K562 (cell line): ENCODE data around the gene TXN2. TPM values are rescaled to one million over a fixed set of nuclear protein-coding genes. Genes with fewer than 3 reads are reported as not detected.

Source experiments
- AFF4 ChIP-seq: sonication (generic); formaldehyde crosslinking; IDR thresholded peaks from 2 replicates; pipeline ENCODE4 v1.8.0; 2023; ENCODE audit warnings: mild to moderate bottlenecking, missing genetic modification reagents
- BMI1 ChIP-seq: fragments of 150-350 bp; IDR thresholded peaks from 2 replicates; pipeline ENCODE4 v1.6.1; 2014; ENCODE audit warnings: low read length
- DEAF1 ChIP-seq: fragments of 450-650 bp; formaldehyde crosslinking; IDR thresholded peaks from 2 replicates; pipeline ENCODE4 v1.4.0; 2020; ENCODE audit warnings: mild to moderate bottlenecking, moderate library complexity
- DNMT1 ChIP-seq: fragments of 450-650 bp; IDR thresholded peaks from 2 replicates; pipeline ENCODE4 v1.6.1; 2016; ENCODE audit warnings: antibody characterized with exemption, mild to moderate bottlenecking
- FOXA1 ChIP-seq: fragments of 450-650 bp; IDR thresholded peaks from 2 replicates; pipeline ENCODE4 v1.6.1; 2016; ENCODE audit warnings: mild to moderate bottlenecking, borderline replicate concordance
- FOXP4 ChIP-seq: sonication (generic); formaldehyde crosslinking; IDR thresholded peaks from 2 replicates; pipeline ENCODE4 v1.8.0; 2022; ENCODE audit warnings: mild to moderate bottlenecking, missing genetic modification reagents, borderline replicate concordance
- HMG20A ChIP-seq: fragments of 450-650 bp; formaldehyde crosslinking; conservative IDR thresholded peaks from 2 replicates; pipeline ENCODE4 v1.4.0; 2020; ENCODE audit warnings: mild to moderate bottlenecking, mixed read lengths
- KAT7 ChIP-seq: sonication (generic); formaldehyde crosslinking; IDR thresholded peaks from 2 replicates; pipeline ENCODE4 v1.8.0; 2022; ENCODE audit warnings: missing genetic modification reagents, mild to moderate bottlenecking, borderline replicate concordance
- NRF1 ChIP-seq, 2 experiments: fragments of 450-650 bp; IDR thresholded peaks in 1 of 2; conservative IDR thresholded peaks in 1 of 2; 2 replicates each; pipeline ENCODE4 v1.6.1; 2014; ENCODE audit warnings: mild to moderate bottlenecking in 2 of 2
- SAFB ChIP-seq: fragments of 200-400 bp; formaldehyde crosslinking; IDR thresholded peaks from 2 replicates; pipeline ENCODE4 v1.6.1; 2017; ENCODE audit warnings: low read depth, low read length, borderline replicate concordance
- SIN3A ChIP-seq, 2 experiments: fragments of 150-350 bp in 1 of 2; IDR thresholded peaks; 2 replicates each; pipeline ENCODE4 v1.6.1; 2011 to 2016; ENCODE audit warnings: borderline replicate concordance in 2 of 2, low read depth in 2 of 2, low read length in 2 of 2, mild to moderate bottlenecking in 2 of 2, moderate library complexity in 2 of 2; ENCODE audit not compliant: control insufficient read depth in 1 of 2
- TAF1 ChIP-seq: IDR thresholded peaks from 2 replicates; pipeline ENCODE4 v1.6.1; 2011; ENCODE audit warnings: mild to moderate bottlenecking, low read length, moderate library complexity; ENCODE audit not compliant: insufficient read depth, control insufficient read depth, severe bottlenecking; ENCODE audit errors: extremely low read depth
- TEAD2 ChIP-seq: fragments of 450-650 bp; IDR thresholded peaks from 2 replicates; pipeline ENCODE4 v1.6.1; 2016; ENCODE audit warnings: missing genetic modification characterization, control low read depth, missing compliant biosample characterization
- THRAP3 ChIP-seq: fragments of 450-650 bp; IDR thresholded peaks from 2 replicates; pipeline ENCODE4 v1.6.1; 2016; ENCODE audit warnings: mild to moderate bottlenecking, inconsistent platforms, borderline replicate concordance
- ZBTB17 ChIP-seq: fragments of 450-650 bp; formaldehyde crosslinking; IDR thresholded peaks from 2 replicates; pipeline ENCODE4 v1.4.0; 2020; ENCODE audit warnings: mild to moderate bottlenecking
- ZBTB8A ChIP-seq: fragments of 450-650 bp; IDR thresholded peaks from 2 replicates; pipeline ENCODE4 v1.6.1; 2018; ENCODE audit warnings: mild to moderate bottlenecking, moderate library complexity; ENCODE audit not compliant: partially characterized antibody
- ZKSCAN8 ChIP-seq: fragments of 200-800 bp; sonication (Bioruptor generic); IDR thresholded peaks from 2 replicates; pipeline ENCODE4 v1.6.1; 2016; ENCODE audit warnings: missing genetic modification characterization, missing compliant biosample characterization
- ZNF324 ChIP-seq: fragments of 250-450 bp; sonication (Bioruptor Pico); IDR thresholded peaks from 2 replicates; pipeline ENCODE4 v1.4.0; 2020; ENCODE audit warnings: mild to moderate bottlenecking
- ZNF449 ChIP-seq: fragments of 250-450 bp; sonication (Bioruptor Pico); IDR thresholded peaks from 2 replicates; pipeline ENCODE4 v1.8.0; 2022; ENCODE audit warnings: moderate library complexity, mild to moderate bottlenecking, inconsistent platforms
- ZNF668 ChIP-seq: fragments of 250-450 bp; sonication (Bioruptor Pico); IDR thresholded peaks from 2 replicates; pipeline ENCODE4 v1.8.0; 2022; ENCODE audit warnings: mild to moderate bottlenecking, inconsistent platforms
- polyA plus RNA-seq, 8 experiments: library from polyadenylated mRNA; depleted of rRNA in 4 of 8; stranded (reverse) in 5 of 8; unstranded in 3 of 8; fragments of >200 nt; fragmentation: Nextera tagmentation in 2 of 8; fragmentation: Illumina TruSeq in 1 of 8; extraction: Ambion mirVana in 2 of 8; extraction: Trizol in 1 of 8; gene quantifications; 2 replicates each; pipeline versions ENCODE4 v1.2.1 to v1.2.3, GENCODE V29; 2011 to 2014; ENCODE audit warnings: inconsistent platforms in 1 of 8, missing spikeins in 1 of 8
- total RNA-seq, 7 experiments: library from RNA; depleted of rRNA in 6 of 7; stranded (reverse); fragments of >200 nt in 6 of 7; fragmentation: Illumina TruSeq in 2 of 7; extraction: Trizol in 2 of 7; gene quantifications; 2 replicates each; pipeline versions ENCODE4 v1.2.1 to v1.2.3, GENCODE V29; 2011 to 2021; ENCODE audit warnings: low replicate concordance in 1 of 7

The TXN2 gene
- total and polyA plus RNA-seq, 9 of the 15 experiments (the other 6 are each of a cell fraction or from before 2014, with no cell fraction given): 48.5 to 399 (median 118) TPM

GRCh38 chr22:36425977-36426523, 55.4 kb downstream of the TXN2 start (continued):
- TF ChIP-seq AFF4 (CRISPR knock-in tag) (no peak), KAT7 (CRISPR knock-in tag) (no peak), THRAP3 (0 out of 2 replicates have a peak, but pooled peaks have one; percentile 33), NRF1 (conservative IDR thresholded peaks at IDR 0.05 in 1 of 2, IDR thresholded peaks at IDR 0.05 in 1 of 2) (no peak), ZNF324 (no peak), FOXA1 (no peak), TAF1 (peak; percentile 21), FOXP4 (CRISPR knock-in tag) (no peak), DEAF1 (no peak), BMI1 (no peak), DNMT1 (no peak), SAFB (no peak), TEAD2 (no peak), ZKSCAN8 (CRISPR knock-in tag) (no peak), ZBTB8A (no peak), ZBTB17 (no peak), ZNF668 (no peak), ZNF449 (CRISPR knock-in tag) (no peak), HMG20A (no peak), SIN3A (IDR thresholded peaks at IDR 0.05; ENCODE audit: borderline replicate concordance in 2 of 2, control insufficient read depth in 1 of 2, low read depth in 2 of 2, low read length in 2 of 2) (no peak; a peak in 1 of 4 replicates)
